Activated naive CD8-positive, alpha-beta T cell treated with anti-CD3 and anti-CD28 coated beads for 36 hours (primary cell): ENCODE data around the gene PARL. TPM values are rescaled to one million over a fixed set of nuclear protein-coding genes. Genes with fewer than 3 reads are reported as not detected.
"Not testable (repeated sequence)": the region's sequence is repeated elsewhere in the genome, so short reads cannot be mapped to it uniquely, and the experiment has no call there.

Experiments used
- DNase-seq: peaks from one replicate; pipeline ENCODE4 v3.0.0; 2021
- H3K27ac Mint-ChIP-seq: one replicate; pipeline ENCODE4 v1.8.0; 2022; ENCODE audit warnings: mild to moderate bottlenecking, moderate library complexity, mixed read lengths
- H3K27me3 Mint-ChIP-seq: one replicate; pipeline ENCODE4 v1.8.0; 2022; ENCODE audit warnings: mild to moderate bottlenecking, mixed read lengths
- H3K36me3 Mint-ChIP-seq: one replicate; pipeline ENCODE4 v1.8.0; 2021; ENCODE audit warnings: mild to moderate bottlenecking, mixed read lengths
- H3K4me1 Mint-ChIP-seq: one replicate; pipeline ENCODE4 v1.8.0; 2021; ENCODE audit warnings: mixed read lengths
- H3K4me3 Mint-ChIP-seq: one replicate; pipeline ENCODE4 v1.8.0; 2022; ENCODE audit warnings: mild to moderate bottlenecking, moderate library complexity, mixed read lengths
- H3K9me3 Mint-ChIP-seq: one replicate; pipeline ENCODE4 v1.8.0; 2022; ENCODE audit warnings: mixed read lengths
- total RNA-seq, 2 experiments: library from RNA; stranded (reverse); gene quantifications; one replicate each; pipeline ENCODE4 v1.2.3, GENCODE V29; 2021

The PARL gene
- total RNA-seq, 2 experiments from 2014 or later: 107 to 108 TPM

DNA sequence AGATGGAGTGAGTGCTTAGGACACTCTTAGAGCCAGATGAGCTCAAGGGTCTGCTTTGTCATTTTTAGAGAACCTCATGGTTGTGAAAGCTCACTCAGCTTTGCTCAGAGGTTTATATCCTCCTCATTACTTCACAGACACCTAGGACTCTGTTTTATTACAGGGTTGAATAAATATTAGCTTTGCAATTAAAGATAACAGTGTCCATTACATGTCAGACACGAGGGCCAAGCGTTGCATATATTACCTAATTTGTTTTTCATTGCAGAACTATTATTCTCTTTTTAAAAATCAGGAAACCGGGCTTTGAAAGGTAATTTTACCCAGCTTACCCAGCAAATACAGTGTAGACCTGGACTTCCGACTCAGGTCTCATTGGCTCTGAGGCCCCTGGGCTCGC, 75.4 kb downstream of the PARL start:
- no peak overlapping the region for H3K27ac Mint-ChIP-seq
- peaks cover 16% of the 10 kb centered on the region for H3K36me3 Mint-ChIP-seq
- H3K4me1 Mint-ChIP-seq: peaks cover under 1% of the 10 kb centered on the region
- no peak for DNase-seq
- no peaks in the 10 kb centered on the region for H3K9me3 Mint-ChIP-seq
- no peak overlapping the region for H3K4me3 Mint-ChIP-seq
- H3K27me3 Mint-ChIP-seq: no peaks in the 10 kb centered on the region

DNA sequence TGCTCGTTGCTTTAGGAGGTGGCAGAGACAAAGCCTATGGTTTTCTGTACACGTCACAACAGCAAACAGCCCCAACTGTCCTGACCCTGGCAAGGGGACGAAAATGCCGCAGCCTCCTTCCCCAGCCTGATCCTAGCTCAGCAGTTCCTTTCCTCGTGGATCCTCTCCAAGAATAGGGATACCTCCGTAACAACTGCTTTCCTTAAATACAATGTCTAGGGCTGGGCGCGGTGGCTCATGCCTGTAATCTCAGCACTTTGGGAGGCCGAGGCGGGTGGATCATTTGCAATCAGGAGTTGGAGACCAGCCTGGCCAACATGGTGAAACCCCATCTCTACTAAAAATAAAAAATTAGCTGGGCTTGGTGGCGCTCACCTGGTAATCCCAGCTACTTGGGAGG, 76.3 kb downstream of the PARL start:
- Mint-ChIP-seq H3K4me3 (no peak overlapping the region), H3K4me1 (no peaks in the 10 kb centered on the region), H3K27me3 (no peaks in the 10 kb centered on the region), H3K27ac (no peak overlapping the region), H3K9me3 (no peaks in the 10 kb centered on the region), H3K36me3 (peaks cover 18% of the 10 kb centered on the region)
- DNase-seq: no peak

DNA sequence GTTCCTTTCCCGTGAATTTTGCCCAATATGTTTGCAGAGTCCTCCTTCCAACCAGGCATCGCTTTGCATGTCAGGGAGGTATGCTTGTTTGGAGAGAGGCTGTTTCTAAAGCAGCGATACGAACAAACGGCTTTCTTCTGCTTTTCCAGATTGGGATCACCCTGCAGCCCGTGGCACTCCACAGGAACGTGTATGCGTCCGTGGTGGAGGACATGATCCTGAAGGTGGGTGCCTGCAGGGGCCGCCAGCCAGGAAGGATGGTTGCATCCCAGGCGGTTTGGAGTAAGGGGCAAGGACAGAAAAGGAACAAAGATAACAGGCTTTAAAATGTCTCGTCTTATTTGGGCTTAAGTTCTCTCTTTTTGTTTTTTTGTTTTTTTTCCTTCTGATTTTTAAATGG, 76.8 kb downstream of the PARL start:
- no peak overlapping the region for H3K4me3 Mint-ChIP-seq
- no peak overlapping the region for H3K27ac Mint-ChIP-seq
- H3K36me3 Mint-ChIP-seq: peaks cover 19% of the 10 kb centered on the region
- H3K4me1 Mint-ChIP-seq: no peaks in the 10 kb centered on the region
- no peaks in the 10 kb centered on the region for H3K9me3 Mint-ChIP-seq
- DNase-seq: no peak
- no peaks in the 10 kb centered on the region for H3K27me3 Mint-ChIP-seq

DNA sequence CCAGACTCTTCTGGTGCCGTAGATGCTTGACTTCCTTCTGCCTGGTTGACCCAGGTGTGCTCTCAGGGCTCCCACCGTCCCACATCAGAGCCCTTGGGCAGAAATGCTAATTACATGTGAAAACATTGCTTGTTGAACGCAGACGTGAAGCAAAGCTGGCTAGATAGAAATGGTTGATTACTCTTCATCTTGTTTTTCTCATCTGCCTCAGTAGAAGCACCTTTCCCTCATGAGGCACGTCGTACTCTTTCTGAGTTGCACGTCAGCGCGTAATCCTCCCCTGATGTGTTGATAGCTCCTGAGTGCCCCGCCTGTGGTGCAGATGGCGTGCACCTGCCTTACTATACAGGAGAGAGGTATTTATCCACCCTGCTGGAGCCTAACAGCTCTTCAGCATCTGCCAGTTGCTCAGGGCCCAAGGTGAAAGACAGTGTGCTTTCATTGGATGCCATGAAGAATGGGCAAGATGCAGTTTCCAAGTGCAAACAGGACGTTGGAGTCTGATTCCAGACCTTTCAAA, 77.4 kb downstream of the PARL start:
- H3K36me3 Mint-ChIP-seq: peaks cover 14% of the 10 kb centered on the region

DNA sequence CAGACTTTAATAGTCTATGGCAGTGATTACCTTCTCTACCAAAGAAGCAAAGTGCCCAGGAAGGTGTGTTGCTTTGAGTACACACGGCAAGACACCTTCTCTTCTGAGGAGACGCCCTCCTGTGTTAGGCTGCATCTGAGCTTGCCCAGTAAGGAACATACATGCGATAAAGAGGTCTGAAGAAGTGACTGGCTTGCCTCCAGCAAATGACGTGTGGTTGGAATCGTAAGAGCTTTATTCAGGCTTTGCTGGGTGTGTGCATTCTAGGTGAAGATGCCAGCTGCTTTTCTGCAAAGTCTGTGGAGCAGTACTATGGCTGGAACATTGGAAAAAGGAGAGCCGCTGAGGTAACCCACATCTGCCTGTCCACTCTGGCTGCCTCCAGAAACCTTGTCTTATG, 81.7 kb downstream of the PARL start:
- Mint-ChIP-seq H3K4me1 (no peaks in the 10 kb centered on the region), H3K4me3 (no peak overlapping the region), H3K27ac (no peak overlapping the region), H3K36me3 (peaks cover 27% of the 10 kb centered on the region), H3K27me3 (no peaks in the 10 kb centered on the region), H3K9me3 (no peaks in the 10 kb centered on the region)
- no peak for DNase-seq

More for the DNA sequence above, 77.4 kb downstream of the PARL start:
- H3K4me3 Mint-ChIP-seq: no peak overlapping the region
- H3K9me3 Mint-ChIP-seq: no peaks in the 10 kb centered on the region
- no peak overlapping the region for H3K27ac Mint-ChIP-seq
- no peaks in the 10 kb centered on the region for H3K4me1 Mint-ChIP-seq
- no peak for DNase-seq
- H3K27me3 Mint-ChIP-seq: no peaks in the 10 kb centered on the region

DNA sequence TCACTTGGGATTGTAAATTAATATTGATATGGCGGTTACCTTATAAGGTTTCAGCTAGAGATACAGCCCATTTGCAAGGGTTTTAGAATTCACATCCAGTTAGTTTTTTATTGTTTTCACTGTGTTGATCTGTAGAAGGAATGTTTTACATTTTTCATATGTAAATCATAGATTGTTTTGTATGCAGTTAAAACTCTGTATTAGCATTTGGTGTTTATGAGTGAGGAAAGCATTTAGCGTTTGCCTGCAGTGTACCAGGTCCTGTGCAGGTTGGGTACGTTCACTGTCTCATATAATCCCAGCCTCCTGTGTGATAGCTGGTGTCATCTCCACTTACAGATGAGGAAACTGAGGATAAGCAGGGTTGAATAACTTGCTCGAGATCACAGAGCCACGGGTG, 83.1 kb downstream of the PARL start:
- no peak for DNase-seq
- Mint-ChIP-seq H3K9me3 (no peaks in the 10 kb centered on the region), H3K4me3 (no peak overlapping the region), H3K27me3 (no peaks in the 10 kb centered on the region), H3K36me3 (peaks cover 28% of the 10 kb centered on the region), H3K4me1 (no peaks in the 10 kb centered on the region), H3K27ac (no peak overlapping the region)

DNA sequence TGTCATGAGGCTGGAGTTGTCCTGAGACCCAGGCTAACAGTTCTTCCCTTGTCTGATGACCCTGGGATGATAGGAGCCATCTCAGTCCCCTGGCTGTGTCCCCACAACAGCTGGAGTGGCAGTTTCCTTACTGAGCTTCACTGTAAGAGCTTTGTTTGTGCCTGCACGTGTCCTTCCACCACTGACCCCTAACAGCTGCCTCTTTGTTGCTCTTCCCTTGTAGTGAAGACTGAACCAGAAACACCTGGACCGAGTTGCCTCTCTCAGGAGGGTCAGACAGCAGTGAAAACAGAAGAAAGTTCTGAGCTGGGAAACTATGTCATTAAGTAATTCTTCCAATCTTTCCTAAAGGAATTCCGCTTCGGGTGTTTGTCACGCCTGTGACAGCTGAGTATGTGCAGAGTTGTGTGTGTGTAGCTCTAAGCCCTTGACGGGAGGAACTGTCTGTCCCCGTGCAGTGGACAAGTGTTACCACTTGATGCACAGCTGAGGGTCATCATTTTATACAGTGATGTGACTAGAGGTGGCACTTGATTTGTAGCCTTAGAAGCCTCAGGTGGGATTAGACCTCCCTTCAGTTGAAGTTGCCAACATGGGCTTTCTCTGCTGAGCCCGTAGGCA, 84.3 kb downstream of the PARL start:
- no peaks in the 10 kb centered on the region for H3K9me3 Mint-ChIP-seq
- H3K27ac Mint-ChIP-seq: no peak overlapping the region
- H3K4me3 Mint-ChIP-seq: no peak overlapping the region
- H3K36me3 Mint-ChIP-seq: peaks cover 29% of the 10 kb centered on the region
- H3K4me1 Mint-ChIP-seq: no peaks in the 10 kb centered on the region
- DNase-seq: no peak
- H3K27me3 Mint-ChIP-seq: no peaks in the 10 kb centered on the region

DNA sequence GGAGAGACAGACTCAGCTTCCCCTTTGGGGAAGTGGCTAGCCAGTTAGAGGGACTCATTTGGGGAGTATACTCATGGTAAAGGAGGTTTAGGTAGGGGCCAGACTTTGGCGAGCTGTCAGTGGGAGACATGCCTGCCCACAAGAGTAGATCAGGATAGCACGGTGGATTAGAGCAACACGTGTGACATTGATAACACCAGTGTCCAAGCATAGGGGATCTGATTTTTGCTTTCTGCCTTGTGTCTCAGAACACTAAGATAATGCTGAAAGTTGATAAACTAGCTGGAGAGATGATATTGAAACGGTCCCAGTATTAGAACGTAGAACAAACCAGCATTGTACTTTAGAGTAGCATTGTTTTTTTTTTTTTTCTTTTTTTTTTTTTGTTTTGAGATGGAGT, 85.2 kb downstream of the PARL start:
- no peaks in the 10 kb centered on the region for H3K4me1 Mint-ChIP-seq
- no peak for DNase-seq
- no peak overlapping the region for H3K4me3 Mint-ChIP-seq
- H3K27ac Mint-ChIP-seq: no peak overlapping the region
- H3K27me3 Mint-ChIP-seq: no peaks in the 10 kb centered on the region
- peaks cover 28% of the 10 kb centered on the region for H3K36me3 Mint-ChIP-seq
- no peaks in the 10 kb centered on the region for H3K9me3 Mint-ChIP-seq

DNA sequence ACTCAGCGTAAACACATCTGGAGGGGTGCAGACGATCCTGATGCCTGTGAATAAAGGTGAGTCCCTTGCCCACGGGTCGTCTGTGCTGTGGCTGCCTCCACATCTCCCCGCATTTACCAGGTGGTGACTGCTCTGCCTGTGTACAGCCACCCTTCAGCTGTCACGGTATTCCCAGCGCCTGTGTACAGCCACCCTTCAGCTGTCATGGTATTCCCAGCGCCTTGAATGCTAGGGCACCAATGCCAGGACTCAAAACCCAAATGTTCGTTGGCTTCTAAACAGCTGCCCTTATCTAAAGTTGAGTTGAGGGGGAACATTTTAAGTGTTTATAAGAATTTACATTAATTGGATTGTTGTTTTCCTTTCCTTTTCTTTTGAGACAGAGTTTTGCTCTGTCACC, 86.7 kb downstream of the PARL start:
- H3K27me3 Mint-ChIP-seq: no peaks in the 10 kb centered on the region

DNA sequence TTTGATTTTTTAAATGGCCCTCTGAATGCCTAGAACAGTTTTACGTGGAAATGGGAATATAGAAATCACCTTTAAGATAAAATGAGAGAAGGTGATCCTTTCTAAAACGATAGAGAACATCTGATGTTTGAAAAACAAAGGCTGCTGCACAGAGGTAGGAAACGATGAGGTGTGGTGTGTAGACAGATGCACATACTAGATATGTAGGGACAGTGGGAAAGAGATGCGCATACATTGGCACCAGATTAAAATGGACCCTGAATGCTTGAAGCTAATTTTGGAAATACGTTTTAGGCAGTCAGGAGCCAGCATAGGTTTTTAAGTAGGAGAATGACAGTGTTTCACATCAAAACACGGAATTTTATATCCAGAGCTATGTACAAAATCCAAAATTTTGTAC, 88.3 kb downstream of the PARL start:
- H3K27me3 Mint-ChIP-seq: no peaks in the 10 kb centered on the region
- H3K36me3 Mint-ChIP-seq: peaks cover 34% of the 10 kb centered on the region
- DNase-seq: no peak
- no peak overlapping the region for H3K27ac Mint-ChIP-seq
- H3K4me3 Mint-ChIP-seq: no peak overlapping the region
- no peaks in the 10 kb centered on the region for H3K9me3 Mint-ChIP-seq
- no peaks in the 10 kb centered on the region for H3K4me1 Mint-ChIP-seq

More for the DNA sequence above, 86.7 kb downstream of the PARL start:
- H3K36me3 Mint-ChIP-seq: peaks cover 31% of the 10 kb centered on the region
- H3K4me1 Mint-ChIP-seq: no peaks in the 10 kb centered on the region
- no peak for DNase-seq
- no peak overlapping the region for H3K4me3 Mint-ChIP-seq
- no peak overlapping the region for H3K27ac Mint-ChIP-seq
- no peaks in the 10 kb centered on the region for H3K9me3 Mint-ChIP-seq

DNA sequence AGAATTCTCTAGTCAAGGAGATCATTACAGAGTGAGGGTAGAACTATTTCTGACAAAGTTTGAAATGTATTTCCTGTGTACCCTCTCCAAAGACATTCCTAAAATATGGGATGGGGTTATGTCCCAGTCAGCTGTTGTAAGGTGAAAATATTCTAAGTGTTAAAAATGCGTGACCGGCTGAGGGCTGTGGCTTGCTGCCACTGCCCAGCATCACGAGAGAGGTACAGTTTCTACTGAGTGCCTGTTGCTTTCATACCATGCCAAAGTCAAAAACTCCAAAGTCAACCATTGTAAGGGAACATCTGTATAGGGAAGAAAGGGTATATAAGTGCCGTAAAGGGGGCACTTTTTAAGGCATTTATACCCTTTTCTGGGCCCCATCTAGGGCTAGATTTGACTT, 90.2 kb downstream of the PARL start:
- H3K4me3 Mint-ChIP-seq: no peak overlapping the region
- no peak overlapping the region for H3K27ac Mint-ChIP-seq
- no peak for DNase-seq
- no peaks in the 10 kb centered on the region for H3K9me3 Mint-ChIP-seq
- H3K27me3 Mint-ChIP-seq: no peaks in the 10 kb centered on the region
- H3K4me1 Mint-ChIP-seq: peaks cover 4% of the 10 kb centered on the region
- peaks cover 34% of the 10 kb centered on the region for H3K36me3 Mint-ChIP-seq

DNA sequence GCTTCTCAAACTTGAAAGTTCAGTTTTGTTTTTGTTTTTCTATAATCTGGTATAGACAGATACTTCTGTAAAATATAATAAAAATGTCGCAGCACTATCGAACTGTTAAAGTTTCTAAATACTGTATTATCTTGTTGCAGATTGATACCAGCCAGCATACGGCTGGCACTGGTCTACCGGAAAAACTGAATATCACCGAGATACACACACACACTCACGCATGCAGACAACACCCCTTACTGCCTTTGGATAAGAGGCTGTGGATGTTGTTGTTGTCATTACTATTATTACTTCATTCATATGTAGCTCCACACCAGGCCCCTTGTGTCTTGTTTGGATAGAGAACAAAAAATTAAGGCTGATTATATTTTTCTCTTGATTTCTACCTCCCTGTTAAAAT, 91.7 kb downstream of the PARL start:
- Mint-ChIP-seq H3K4me3 (no peak overlapping the region), H3K4me1 (peaks cover 8% of the 10 kb centered on the region), H3K36me3 (peaks cover 32% of the 10 kb centered on the region), H3K27ac (no peak overlapping the region), H3K9me3 (no peaks in the 10 kb centered on the region), H3K27me3 (no peaks in the 10 kb centered on the region)
- no peak for DNase-seq

DNA sequence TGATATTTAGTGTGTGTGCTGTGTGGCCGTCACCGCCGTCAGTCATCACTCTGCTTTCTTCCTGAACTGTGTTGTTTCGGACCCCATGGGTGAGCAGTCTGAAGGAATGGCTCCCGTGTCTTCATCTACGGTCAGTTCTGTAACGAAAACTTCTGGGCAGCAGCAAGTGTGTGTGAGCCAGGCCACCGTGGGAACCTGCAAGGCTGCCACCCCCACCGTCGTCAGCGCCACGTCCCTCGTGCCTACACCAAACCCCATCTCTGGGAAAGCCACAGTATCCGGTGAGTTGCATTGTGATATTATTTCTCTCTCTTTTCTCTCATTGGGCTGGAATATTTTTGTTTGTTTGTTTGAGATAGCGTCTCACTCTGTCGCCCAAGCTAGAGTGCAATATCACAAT, 94.0 kb downstream of the PARL start:
- H3K36me3 Mint-ChIP-seq: peaks cover 36% of the 10 kb centered on the region
- no peaks in the 10 kb centered on the region for H3K9me3 Mint-ChIP-seq
- H3K27ac Mint-ChIP-seq: no peak overlapping the region
- no peak for DNase-seq
- H3K27me3 Mint-ChIP-seq: no peaks in the 10 kb centered on the region
- no peak overlapping the region for H3K4me3 Mint-ChIP-seq
- peaks cover 8% of the 10 kb centered on the region for H3K4me1 Mint-ChIP-seq

DNA sequence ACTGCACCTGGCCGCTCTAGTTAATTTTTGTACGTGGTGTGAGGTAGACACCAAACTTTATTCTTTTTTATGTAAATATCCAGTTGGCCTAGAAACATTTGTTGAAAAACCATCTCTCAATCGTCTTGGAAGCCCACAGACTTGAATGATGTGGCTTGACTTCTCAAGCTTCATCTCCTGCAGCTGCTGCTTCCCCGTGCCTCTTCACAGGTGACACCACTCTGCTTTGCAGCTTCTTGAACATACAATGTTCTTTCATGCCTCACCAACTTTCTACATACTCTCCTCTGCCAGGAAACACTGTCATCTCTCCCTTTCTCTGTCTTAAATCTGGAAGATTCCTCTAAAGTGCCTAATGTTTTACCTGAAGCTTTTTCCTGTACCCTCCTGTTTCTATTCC, 94.9 kb downstream of the PARL start:
- no peak overlapping the region for H3K27ac Mint-ChIP-seq
- peaks cover 8% of the 10 kb centered on the region for H3K4me1 Mint-ChIP-seq
- H3K4me3 Mint-ChIP-seq: no peak overlapping the region
- H3K9me3 Mint-ChIP-seq: no peaks in the 10 kb centered on the region
- H3K36me3 Mint-ChIP-seq: peaks cover 37% of the 10 kb centered on the region
- H3K27me3 Mint-ChIP-seq: no peaks in the 10 kb centered on the region
- DNase-seq: no peak

DNA sequence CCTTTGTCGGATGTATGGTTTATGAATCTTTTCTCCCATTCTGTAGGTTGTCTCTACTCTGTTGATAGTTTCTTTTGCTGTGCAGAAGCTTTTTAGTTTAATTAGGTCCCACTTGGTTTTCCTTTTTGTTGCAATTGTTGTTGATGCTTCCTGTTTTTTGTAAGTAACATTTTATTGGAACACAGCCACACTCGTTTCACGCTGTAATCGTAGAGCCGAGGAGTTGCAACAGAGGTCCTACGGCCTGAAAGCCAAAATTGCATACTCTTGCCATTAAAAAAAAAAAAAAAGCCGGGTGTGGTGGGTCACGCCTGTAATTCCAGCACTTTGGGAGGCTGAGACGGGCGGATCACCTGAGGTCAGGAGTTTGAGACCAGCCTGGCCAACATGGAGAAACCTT, 100.2 kb downstream of the PARL start:
- not testable (repeated sequence) for DNase-seq, H3K4me1 Mint-ChIP-seq, H3K27ac Mint-ChIP-seq, H3K4me3 Mint-ChIP-seq, H3K27me3 Mint-ChIP-seq, H3K9me3 Mint-ChIP-seq
- peaks cover 46% of the 10 kb centered on the region for H3K36me3 Mint-ChIP-seq

DNA sequence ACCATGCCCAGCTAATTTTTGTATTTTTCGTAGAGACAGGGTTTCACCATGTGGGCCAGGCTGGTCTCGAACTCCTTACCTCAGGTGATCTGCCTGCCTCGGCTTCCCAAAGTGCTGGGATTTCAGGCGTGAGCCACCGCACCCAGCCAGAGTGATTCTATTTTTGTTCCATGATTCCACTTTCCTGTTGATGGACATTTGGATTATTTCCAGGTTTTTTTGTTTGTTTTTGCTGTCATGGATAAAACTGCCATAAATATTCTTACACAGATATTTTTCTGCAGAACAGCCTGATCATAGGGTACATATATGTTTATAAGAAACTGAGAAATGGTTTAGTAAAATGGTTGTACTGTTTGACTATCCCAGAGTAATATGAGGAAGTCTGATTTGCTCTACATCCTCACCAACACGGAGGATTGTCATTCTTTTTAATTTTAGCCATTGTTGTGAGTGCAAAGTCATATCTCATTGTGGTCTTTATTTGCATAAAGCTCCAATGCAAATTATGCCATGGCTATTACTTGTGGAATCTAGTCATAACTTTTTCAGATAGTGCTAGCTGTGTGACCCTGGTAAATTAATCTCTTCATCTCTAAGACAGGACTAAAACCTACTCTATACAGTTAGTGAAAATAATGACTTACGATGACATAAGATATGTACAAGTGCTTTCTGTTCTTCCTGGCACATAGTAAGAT, 102.0 kb downstream of the PARL start:
- H3K4me3 Mint-ChIP-seq: no peak overlapping the region
- peaks cover 43% of the 10 kb centered on the region for H3K36me3 Mint-ChIP-seq
- peaks cover 2% of the 10 kb centered on the region for H3K4me1 Mint-ChIP-seq
- no peak for DNase-seq
- no peak overlapping the region for H3K27ac Mint-ChIP-seq
- no peaks in the 10 kb centered on the region for H3K27me3 Mint-ChIP-seq
- H3K9me3 Mint-ChIP-seq: no peaks in the 10 kb centered on the region
